ENCODE measurements around the gene NTN4. TPM values are rescaled to one million over a fixed set of nuclear protein-coding genes. Genes with fewer than 3 reads are reported as not detected.

Gene NTN4
- polyA plus RNA-seq, 1 donor (not counting 4 experiments of a cell fraction or from before 2014, with no cell fraction given), result 8.3 TPM

GRCh38 chr12:95634622-95635621, 155.6 kb downstream of the NTN4 start:
- H2AFZ ChIP-seq (ENCODE audit: control insufficient read depth, low read length), result peak overlapping the region; percentile 73
- TF ChIP-seq CTCF (optimal IDR thresholded peaks at IDR 0.05 in 1 of 3, IDR thresholded peaks at IDR 0.05 in 1 of 3, conservative IDR thresholded peaks at IDR 0.05 in 1 of 3; ENCODE audit: extremely low read depth in 1 of 3, insufficient read depth in 2 of 3, low read length in 3 of 3) (no peak), EZH2 (IDR thresholded peaks at IDR 0.05; ENCODE audit: low read length) (no peak)
- H3K4me3 ChIP-seq (ENCODE audit: control insufficient read depth in 2 of 3, extremely low read depth in 1 of 3, insufficient read depth in 2 of 3, low read depth in 1 of 3, low read length in 3 of 3), result no peak overlapping the region
- H3K27me3 ChIP-seq (ENCODE audit: control insufficient read depth, extremely low read depth, insufficient read depth, low read length), result no peaks in the 10 kb centered on the region
- no peaks in the 10 kb centered on the region for H3K79me2 ChIP-seq (ENCODE audit: control insufficient read depth, insufficient read depth, low read length)
- FAIRE-seq (peak; percentile 51), DNase-seq (ENCODE audit: low read depth, low spot score) (no peak)
- no peaks in the 10 kb centered on the region for H3K36me3 ChIP-seq (ENCODE audit: control insufficient read depth in 2 of 2, extremely low read depth in 1 of 2, insufficient read depth in 2 of 2, low read length in 2 of 2)
- H3K9ac ChIP-seq (ENCODE audit: control insufficient read depth, extremely low read depth, insufficient read depth, low read length), result no peak overlapping the region
- no peak overlapping the region for H3K4me2 ChIP-seq (ENCODE audit: control insufficient read depth, extremely low read depth, insufficient read depth, low read depth, low read length)
- H3K9me1 ChIP-seq (ENCODE audit: control insufficient read depth, extremely low read depth, insufficient read depth, low read length), result no peaks in the 10 kb centered on the region
- dilution Hi-C loops (cut with MboI; ENCODE audit: extremely low pct_ligation_motif_present, low sequenced_read_pairs), result no loop called here
- no peaks in the 10 kb centered on the region for H3K9me3 ChIP-seq (ENCODE audit: control insufficient read depth, low read depth, low read length)
- H3K27ac ChIP-seq (ENCODE audit: control insufficient read depth, insufficient read depth, low read length), result peak overlapping the region; percentile 95
- H3K4me1 ChIP-seq (ENCODE audit: control insufficient read depth, extremely low read depth, insufficient read depth, low read length), result peaks cover 22% of the 10 kb centered on the region
- H4K20me1 ChIP-seq (ENCODE audit: control insufficient read depth, extremely low read depth, insufficient read depth, low read length), result no peaks in the 10 kb centered on the region

GRCh38 chr12:95633732-95634465, 156.7 kb downstream of the NTN4 start:
- no peaks in the 10 kb centered on the region for H3K27me3 ChIP-seq (ENCODE audit: control insufficient read depth, extremely low read depth, insufficient read depth, low read length)
- no peaks in the 10 kb centered on the region for H3K79me2 ChIP-seq (ENCODE audit: control insufficient read depth, insufficient read depth, low read length)
- peak overlapping the region in 1 of 3 experiments; percentile 9 for H3K4me3 ChIP-seq (ENCODE audit: control insufficient read depth in 2 of 3, extremely low read depth in 1 of 3, insufficient read depth in 2 of 3, low read depth in 1 of 3, low read length in 3 of 3)
- TF ChIP-seq EZH2 (IDR thresholded peaks at IDR 0.05; ENCODE audit: low read length), result no peak
- no peak for TF ChIP-seq CTCF (optimal IDR thresholded peaks at IDR 0.05 in 1 of 3, IDR thresholded peaks at IDR 0.05 in 1 of 3, conservative IDR thresholded peaks at IDR 0.05 in 1 of 3; ENCODE audit: extremely low read depth in 1 of 3, insufficient read depth in 2 of 3, low read length in 3 of 3)
- H3K36me3 ChIP-seq (ENCODE audit: control insufficient read depth in 2 of 2, extremely low read depth in 1 of 2, insufficient read depth in 2 of 2, low read length in 2 of 2), result no peaks in the 10 kb centered on the region
- H3K9me3 ChIP-seq (ENCODE audit: control insufficient read depth, low read depth, low read length), result no peaks in the 10 kb centered on the region
- H3K27ac ChIP-seq (ENCODE audit: control insufficient read depth, insufficient read depth, low read length), result peak overlapping the region; percentile 95
- peak overlapping the region; percentile 41 for H2AFZ ChIP-seq (ENCODE audit: control insufficient read depth, low read length)
- no peaks in the 10 kb centered on the region for H3K9me1 ChIP-seq (ENCODE audit: control insufficient read depth, extremely low read depth, insufficient read depth, low read length)
- dilution Hi-C loops (cut with MboI; ENCODE audit: extremely low pct_ligation_motif_present, low sequenced_read_pairs), result no loop called here
- H3K4me2 ChIP-seq (ENCODE audit: control insufficient read depth, extremely low read depth, insufficient read depth, low read depth, low read length), result peak overlapping the region; percentile 75
- no peaks in the 10 kb centered on the region for H4K20me1 ChIP-seq (ENCODE audit: control insufficient read depth, extremely low read depth, insufficient read depth, low read length)
- DNase-seq (ENCODE audit: low read depth, low spot score), result no peak
- H3K4me1 ChIP-seq (ENCODE audit: control insufficient read depth, extremely low read depth, insufficient read depth, low read length), result peaks cover 22% of the 10 kb centered on the region
- FAIRE-seq, result peak; percentile 41
- peak overlapping the region; percentile 69 for H3K9ac ChIP-seq (ENCODE audit: control insufficient read depth, extremely low read depth, insufficient read depth, low read length)
